GM21717 (cell line): ENCODE results near the gene THSD4.

Experiments
- ATAC-seq: cut with Tn5 transposase; IDR thresholded peaks from one replicate; pipeline ENCODE4 v1.9.1; 2021; ENCODE audit warnings: mild to moderate bottlenecking, moderate library complexity; ENCODE audit not compliant: unreplicated experiment

Gene THSD4

GRCh38 chr15:71808311-71809020 lies 693.2 kb downstream of the THSD4 start:
- no peak for ATAC-seq

DNA sequence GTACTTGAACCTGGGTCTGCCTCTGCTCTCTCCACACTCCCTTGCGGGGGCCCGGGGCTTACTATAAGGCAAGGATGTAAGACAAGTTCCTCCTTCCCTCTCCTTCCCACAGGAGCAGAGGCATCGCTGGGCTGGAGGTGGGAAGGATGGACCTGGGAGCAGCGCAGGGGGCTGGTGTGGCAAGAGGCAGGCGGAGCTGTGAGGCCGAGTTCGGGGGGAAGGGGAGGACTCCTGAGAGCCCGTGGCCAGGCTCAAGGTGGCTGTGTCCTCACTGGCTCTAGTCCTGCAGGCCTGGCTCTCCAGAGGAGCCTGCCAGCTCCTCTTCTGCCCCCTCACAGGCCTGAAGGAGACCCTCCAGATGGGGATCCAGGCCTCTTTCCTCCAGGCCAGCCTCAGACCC lies 694.1 kb downstream of the THSD4 start:
- ATAC-seq = no peak

DNA sequence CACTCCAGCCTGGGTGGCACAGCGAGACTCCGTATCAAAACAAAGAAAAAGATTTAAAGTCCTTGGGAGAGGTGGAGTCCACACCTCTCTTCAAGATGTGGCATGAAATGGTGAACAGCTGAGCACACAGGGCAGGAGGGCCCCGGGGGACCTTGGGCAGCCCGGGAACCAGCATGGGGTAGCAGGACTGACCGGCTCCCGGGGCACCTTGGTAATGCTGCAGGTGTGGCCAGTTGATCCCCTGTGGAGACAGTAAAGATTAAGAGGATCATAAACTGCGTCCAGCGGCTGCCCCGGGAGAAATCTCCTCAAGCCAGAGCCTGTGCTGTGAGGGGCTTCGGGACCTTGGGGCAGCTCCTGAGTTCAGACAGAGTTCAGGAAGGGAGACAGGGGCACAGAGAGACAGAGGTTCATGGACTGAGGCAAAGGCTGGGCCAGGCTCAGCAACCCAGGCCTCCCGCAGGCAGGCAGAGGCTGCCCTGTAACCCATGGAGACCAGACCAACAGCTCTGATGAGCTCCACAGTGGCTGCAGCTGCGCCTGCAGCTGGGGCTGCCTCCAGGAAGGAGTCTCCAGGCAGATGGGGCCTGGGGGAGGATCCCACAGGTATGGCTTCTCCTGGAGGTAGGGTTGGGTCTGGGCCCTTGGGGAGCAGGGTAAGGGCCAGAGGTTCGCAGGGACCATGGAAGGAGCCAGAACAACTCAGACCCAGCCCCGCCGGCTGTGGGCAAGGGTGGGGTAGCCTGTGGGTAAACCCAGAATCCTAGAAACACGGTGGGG lies 695.2 kb downstream of the THSD4 start, which contains the start of gene NR2E3:
TSS of gene NR2E3 (plus strand) at position 299 of the 780 bp plus-strand sequence. CDS start at position 489, 190 bp downstream.
- no peak for ATAC-seq

DNA sequence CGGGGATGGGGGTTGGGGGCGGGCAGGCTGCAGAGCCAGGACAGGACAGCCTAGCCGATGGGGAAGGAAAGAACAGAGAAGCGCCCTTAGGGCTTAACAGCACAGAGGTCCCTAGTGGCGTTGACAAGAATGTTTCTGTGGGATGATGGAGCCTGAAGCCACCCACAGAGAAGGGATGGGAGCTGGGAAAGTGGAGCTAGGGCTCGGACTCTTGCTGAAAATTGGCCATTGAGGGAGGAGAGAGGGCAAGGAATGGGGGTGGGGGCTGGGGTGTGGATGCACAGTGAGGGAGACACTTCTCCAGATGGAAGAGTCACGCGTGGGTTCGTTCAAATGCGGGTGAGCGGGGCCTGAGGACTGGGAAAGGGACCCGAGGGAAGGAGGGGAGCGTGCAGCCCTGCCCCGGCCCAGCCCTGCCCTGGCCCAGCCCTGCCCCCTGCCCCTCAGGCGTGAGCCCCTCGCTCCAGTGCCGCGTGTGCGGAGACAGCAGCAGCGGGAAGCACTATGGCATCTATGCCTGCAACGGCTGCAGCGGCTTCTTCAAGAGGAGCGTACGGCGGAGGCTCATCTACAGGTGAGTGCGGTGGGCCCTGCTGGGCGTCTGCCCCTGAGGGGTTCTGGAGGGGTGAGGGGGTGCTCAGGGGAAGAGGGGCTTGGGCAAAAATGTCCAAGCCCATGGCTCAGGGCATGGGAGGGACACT lies 695.9 kb downstream of the THSD4 start:
- ATAC-seq = no peak

GRCh38 chr15:71811752-71812735 lies 696.8 kb downstream of the THSD4 start:
- no peak for ATAC-seq

- ATAC-seq = no peak
Measured at GRCh38 chr15:71812966-71813722, 697.9 kb downstream of the THSD4 start.

- ATAC-seq = no peak
Measured at GRCh38 chr15:71813723-71814470, 698.6 kb downstream of the THSD4 start.

- ATAC-seq = no peak
Measured at GRCh38 chr15:71815301-71815700, 700.0 kb downstream of the THSD4 start.

DNA sequence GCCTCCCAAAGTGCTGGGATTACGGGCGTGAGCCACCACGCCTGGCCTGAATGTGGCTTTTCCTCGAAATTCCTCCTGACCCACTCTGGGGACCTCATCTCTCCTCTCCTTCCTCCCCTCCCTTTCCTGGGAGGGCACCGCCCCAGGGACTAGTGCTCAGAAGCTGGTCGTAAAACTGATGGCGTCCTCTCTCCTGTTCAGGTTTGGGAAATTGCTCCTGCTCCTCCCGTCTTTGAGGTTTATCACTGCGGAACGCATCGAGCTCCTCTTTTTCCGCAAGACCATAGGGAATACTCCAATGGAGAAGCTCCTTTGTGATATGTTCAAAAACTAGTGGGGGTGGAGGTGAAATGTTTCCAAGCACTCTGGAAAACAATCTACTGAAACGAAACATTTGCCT lies 702.1 kb downstream of the THSD4 start:
- ATAC-seq = no peak

DNA sequence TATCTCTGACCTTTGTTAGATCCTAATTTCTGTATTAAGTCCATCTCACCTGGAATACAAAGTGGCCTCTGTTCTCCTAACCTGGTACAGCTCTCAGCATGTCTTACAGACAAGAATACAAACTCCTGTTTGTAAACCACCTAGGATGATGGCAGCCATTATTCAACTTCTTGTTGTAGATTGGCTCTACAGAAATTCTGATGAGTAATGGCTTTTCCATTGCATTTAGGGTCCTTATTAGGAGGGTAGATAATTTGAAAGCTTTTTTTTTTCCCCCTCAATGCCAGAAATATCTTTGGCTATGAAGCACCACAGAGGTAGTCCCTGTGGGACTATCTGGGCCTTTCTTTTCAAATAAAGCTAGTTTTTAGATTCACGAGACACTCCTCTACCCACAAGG lies 704.9 kb downstream of the THSD4 start:
- no peak for ATAC-seq

GRCh38 chr15:71821547-71822129 lies 706.4 kb downstream of the THSD4 start:
- no peak for ATAC-seq

DNA sequence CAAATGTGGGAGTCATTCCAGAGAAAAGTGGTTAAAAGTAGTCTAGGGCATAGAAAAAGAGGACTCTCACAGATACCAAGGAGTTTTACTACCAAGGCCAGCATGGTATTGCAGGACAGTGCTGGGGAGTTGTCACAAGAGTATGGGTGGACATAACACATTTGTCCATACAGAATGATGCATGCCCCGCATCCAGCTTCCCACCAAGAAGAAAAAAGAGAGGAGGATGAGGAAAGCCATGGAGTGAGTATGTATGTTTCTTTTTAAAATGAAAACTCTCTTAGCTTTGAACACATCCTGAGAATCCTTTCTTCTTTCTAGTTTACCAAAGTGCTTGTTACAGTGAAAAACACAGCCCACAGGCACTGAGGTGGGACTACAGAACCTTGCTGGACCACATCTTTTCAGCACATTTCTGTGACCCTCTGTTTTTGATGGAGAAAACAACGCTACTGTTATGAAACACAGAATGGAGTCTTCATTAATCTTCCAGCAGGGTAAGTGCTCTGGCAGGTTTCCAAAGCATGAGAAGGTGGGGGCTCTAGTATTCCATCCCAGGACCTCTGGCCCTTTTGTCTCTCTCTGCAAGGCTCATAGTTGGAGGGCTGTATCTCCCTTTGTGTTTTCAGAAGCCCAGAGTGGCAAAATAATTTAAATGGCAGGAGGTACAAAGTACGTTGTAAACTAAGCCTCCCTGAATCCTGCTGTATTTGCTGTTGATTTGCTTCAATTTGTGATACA lies 707.8 kb downstream of the THSD4 start:
- ATAC-seq = no peak

GRCh38 chr15:71823801-71824200 lies 708.5 kb downstream of the THSD4 start:
- no peak for ATAC-seq

GRCh38 chr15:71825021-71825730 lies 709.9 kb downstream of the THSD4 start:
- no peak for ATAC-seq

DNA sequence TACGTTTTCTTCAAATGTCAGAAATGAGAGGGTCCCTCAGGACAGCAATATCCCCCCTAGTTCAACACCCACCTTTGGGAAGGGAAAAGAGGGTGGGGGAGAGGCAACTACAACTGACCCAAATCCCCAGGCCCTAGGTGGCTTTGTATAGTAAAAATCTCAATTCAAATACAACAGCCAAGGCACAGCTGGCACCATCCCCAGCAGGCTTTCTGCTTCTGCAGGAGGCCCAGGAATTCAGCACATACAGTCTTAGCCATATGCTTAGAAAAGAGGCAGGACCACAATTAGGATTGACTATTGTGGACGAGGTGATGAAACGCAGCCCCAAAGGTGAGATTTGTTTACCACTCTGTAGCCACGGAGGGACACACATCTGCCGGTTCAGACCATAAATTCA lies 710.9 kb downstream of the THSD4 start:
- ATAC-seq = no peak

GRCh38 chr15:71830981-71831380 lies 715.7 kb downstream of the THSD4 start:
- no peak for ATAC-seq
